Measurements from ENCODE around the gene RBM19.
"Not testable (repeated sequence)": the region's sequence is repeated elsewhere in the genome, so short reads cannot be mapped to it uniquely, and the experiment has no call there.

The RBM19 gene, protein sequence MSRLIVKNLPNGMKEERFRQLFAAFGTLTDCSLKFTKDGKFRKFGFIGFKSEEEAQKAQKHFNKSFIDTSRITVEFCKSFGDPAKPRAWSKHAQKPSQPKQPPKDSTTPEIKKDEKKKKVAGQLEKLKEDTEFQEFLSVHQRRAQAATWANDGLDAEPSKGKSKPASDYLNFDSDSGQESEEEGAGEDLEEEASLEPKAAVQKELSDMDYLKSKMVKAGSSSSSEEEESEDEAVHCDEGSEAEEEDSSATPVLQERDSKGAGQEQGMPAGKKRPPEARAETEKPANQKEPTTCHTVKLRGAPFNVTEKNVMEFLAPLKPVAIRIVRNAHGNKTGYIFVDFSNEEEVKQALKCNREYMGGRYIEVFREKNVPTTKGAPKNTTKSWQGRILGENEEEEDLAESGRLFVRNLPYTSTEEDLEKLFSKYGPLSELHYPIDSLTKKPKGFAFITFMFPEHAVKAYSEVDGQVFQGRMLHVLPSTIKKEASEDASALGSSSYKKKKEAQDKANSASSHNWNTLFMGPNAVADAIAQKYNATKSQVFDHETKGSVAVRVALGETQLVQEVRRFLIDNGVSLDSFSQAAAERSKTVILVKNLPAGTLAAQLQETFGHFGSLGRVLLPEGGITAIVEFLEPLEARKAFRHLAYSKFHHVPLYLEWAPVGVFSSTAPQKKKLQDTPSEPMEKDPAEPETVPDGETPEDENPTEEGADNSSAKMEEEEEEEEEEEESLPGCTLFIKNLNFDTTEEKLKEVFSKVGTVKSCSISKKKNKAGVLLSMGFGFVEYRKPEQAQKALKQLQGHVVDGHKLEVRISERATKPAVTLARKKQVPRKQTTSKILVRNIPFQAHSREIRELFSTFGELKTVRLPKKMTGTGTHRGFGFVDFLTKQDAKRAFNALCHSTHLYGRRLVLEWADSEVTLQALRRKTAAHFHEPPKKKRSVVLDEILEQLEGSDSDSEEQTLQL

DNA sequence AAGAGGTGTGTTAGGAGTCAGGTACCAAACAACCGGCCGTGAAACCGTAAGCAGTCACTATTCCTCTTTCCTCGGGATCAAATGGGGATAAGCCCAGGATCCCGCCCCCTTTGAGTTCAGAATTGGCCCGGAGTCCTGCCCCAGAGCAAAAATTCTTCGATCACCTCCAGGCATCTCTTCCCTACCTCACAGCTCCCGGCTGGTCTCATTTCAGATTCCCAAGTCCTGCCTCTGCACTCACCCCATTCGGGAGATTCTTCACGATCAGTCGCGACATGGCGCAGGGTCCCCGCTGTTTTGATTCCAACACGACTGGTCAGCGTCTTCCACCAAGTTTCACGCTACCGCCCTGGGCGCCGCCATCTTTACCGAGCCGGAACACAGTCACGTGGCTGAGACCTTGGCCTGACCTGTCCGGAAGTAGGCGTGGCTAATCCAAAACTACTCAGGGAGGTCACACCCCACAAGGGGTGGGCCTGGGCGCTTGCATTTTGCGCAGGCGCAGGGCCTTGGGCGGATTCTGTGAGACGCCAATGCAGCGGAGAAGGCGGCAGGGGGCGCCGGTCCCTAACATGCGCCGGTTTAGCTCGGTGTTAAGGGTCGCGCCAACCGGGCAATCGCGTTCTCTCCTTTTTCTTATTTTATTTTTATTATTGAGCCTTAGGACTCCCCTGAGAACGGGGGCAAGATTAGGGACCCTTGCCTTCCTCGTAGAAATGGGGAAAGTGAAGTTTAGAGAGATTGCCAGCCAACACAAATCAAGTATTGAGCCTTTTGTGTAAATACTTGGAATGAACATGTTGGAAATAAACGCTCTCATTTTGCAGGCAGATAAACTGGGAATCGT lies at the start of gene RBM19:
Gene RBM19 (minus strand): TSS at position 375 of the 847 bp plus-strand sequence. CDS start 98 bp downstream, at position 277.
- peak; percentile 99 for DNase-seq

DNA sequence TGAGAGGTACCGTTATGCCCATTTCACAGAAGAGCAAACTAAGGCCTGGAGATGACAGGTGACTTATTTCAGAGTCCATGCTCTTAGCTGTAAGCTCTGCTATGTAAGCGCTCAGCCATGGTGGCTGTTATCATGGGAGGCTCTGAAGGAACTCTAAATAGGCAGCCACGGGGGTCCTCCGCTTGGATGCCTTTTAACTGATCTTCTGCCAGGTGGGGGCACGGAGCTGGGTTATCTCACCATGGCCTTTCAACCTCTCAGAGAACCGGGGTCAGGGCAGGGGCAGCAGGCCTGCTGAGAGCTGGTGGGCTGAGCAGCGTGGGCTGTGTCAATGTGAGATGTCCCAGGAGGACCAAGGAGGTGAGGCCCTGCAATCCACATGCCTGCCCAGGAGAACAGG lies 49.7 kb upstream of the RBM19 start:
- no peak for DNase-seq

DNA sequence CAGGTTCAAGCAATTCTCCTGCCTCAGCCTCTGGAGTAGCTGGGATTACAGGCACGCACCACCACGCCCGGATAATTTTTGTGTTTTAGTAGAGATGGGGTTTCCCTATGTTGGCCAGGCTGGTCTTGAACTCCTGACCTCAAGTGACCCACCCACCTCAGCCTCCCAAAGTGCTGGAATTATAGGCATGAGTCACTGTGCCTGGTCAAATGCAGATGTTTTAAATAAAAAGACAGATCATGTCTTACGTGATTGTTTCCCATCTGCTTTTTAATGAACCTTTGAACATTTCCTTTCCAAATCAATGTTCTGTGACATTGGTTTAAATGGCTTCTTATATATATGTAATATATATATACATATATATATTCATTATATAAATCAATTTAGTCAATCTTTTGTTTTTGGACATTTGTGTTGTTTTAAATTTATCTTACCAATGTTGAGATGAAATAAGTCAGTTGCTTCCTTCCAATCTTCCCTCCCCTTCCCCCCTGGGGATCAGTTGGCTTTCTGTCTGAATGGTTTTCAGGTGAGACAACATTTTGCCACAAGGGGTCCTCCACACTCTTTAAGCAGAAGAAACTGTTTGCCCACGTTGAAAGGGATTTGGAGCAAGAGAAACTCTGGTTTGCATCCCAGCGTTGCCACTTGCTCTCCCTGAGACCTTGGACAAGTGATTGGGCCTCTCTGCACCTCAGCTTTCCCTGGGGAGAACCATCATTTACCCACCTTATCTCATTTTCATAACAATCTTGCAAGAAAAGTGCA lies 47.6 kb upstream of the RBM19 start:
- DNase-seq, result no peak

DNA sequence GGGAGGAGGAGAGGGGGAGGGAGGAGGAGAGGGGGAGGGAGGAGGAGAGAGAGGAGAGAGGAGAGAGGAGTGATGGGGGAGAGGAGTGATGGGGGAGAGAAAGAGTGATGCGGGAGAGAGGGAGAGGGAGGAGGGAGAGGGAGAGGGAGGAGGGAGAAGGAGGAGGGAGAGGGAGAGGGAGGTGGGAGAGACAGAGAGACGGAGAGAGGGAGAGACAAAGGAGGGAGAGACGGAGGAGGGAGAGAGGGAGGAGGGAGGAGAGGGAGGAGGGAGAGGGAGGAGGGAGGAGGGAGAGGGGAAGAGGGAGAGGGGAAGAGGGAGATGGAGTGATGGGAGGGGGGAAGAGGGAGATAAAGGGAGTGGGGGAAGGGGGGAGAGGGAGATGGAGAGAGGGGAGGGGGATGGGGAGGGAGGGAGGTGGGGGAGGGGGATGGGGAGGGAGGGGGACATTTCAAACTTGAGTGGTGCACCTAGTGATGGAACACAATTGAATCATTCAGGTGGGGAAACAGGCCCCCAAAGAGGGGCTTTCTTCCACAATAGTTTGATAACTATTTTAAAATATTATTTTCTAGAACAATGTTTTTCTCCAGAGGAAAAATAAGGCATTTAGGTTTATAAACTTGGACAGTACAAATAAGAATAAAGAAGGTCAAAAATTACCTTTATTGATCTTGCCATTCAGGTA lies 46.8 kb upstream of the RBM19 start:
- DNase-seq, result no peak

DNA sequence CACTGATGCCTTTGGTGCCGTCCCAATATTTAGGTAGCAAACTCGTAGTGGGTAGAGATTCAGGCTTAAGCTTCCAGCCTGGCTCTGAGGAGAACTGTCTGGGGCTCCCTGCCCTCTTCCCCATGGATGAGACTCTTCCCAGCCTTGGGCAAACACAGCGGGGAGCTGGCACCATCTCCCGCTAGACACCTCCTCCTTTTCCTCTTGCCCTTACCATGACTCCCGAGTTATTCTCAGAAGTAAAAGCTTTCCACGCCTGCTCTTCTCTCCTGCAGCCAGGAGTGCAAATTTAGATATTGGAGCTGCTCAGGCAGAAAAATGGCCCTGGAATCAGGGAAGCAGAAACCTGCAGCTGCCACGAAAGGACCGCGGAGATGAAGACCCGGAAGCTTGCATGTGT lies 45.6 kb upstream of the RBM19 start:
- DNase-seq, result no peak

DNA sequence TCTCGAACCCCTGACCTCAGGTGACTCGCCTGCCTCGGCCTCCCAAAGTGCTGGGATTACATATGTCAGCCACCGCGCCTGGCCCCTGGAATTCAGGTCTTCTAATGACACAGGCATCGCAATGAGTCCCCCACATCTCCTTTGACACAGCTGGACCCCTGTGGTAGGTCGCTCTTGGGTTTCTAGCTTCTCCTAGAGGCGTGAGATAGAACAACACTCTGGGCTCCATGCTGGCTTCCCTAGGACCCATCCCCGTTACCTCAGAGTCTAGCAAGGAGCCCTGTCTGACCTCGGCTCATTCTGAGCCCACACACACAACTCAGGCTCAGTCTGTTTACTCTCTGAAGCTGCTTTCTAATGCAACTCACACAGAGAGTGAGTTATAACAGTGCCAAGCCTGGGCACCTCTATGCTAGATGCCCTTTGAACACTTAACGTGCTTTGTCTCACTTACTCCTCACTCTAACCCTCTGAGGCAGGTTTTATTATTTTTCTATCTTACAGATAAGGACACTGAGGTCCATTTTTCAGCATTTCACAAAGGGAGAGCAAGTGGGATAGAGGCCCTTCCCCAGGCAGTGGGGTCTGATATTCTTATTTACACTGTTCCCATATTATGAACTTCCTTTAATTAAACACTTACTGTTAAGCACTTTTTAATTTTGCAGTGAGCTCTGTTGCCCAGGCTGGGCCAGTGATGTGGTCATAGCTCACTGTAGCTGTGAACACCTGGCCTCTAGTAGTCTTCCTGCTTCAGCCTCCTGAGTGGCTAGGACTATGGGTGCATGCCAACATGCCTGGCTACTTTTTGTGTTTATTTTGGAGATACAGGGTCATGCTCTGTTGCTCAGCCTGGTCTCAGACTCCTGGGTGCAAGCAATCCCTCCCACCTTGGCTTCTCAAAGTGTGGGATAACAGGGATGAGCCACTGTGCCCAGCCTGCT lies 40.6 kb upstream of the RBM19 start:
- DNase-seq, result no peak

DNA sequence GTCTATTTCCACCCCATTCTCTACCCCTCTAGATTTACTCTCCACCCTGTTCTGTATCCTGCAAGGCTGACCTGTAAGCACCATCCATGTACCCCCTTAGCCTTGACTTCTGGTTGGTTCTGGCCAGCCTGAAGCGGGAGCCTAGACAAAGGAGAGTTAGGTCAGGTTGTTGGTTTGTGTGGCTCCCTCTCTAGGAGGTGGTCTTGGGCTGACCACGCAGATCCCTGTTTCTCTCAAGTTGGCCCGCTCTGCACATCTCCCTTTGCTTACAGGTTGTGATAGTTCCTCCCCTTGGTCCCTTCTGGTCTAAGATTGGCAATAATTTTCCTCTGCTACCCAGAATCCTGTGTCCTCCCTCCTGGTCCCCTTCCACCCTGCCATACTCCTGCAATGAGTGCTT lies 38.3 kb upstream of the RBM19 start:
- DNase-seq, result no peak

DNA sequence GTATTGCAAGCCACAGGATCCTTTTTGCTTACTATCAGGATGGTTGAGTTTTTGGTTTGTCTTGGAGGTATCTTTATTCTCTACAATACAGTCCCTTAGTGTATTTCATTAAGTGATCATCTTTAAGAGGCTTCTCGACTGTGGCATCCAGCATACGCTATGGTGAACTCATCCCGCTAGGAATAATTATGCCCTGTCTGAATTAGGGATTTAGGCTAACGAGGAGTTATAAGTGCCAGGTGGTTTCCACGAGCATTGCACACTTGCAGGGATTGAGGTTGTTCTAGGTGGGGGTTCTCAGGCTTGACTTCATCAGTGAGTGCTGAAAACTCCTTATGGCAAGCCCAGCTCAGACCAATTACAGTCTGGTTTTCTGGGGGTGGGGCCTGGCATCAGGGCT lies 37.2 kb upstream of the RBM19 start:
- DNase-seq, result no peak

DNA sequence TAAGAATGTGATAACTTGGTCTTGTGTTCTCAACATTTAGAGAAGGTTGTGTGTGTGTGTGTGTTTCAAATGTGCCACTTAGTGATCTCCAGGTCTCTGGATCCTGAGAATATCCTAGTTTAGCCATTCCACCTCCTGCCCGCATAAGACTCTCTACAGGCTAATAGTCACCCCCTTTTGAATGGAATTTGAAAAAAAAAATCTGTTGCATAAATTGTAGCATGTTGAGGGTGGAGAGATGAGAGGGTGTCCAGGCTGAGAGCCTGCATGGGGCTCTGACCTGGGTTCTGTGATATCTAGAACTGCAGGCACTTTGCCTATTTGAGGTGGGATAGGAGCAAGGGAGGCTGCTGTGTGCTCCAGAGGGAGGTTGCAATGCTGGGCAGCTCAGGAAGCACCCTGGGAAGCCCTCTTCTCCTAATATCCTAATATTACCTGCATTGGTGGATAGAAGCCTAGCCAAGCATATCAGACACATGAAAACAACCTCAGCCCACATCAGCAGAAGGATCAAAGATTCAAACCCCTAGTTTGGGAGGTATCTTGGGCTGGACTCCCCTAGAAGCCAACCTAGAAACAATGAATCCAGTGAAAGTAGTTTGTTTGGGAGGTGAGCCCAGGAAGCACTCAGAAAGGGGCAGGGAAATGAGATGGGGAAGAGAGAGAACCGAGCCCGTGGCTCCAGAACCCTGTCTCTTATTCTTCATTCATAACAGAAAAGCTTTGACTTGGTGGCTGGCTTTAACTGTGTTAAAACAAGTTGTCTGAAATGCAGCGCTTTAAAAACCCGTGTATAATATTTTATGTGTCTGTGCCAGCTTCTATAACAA lies 35.6 kb upstream of the RBM19 start:
- DNase-seq, result no peak

DNA sequence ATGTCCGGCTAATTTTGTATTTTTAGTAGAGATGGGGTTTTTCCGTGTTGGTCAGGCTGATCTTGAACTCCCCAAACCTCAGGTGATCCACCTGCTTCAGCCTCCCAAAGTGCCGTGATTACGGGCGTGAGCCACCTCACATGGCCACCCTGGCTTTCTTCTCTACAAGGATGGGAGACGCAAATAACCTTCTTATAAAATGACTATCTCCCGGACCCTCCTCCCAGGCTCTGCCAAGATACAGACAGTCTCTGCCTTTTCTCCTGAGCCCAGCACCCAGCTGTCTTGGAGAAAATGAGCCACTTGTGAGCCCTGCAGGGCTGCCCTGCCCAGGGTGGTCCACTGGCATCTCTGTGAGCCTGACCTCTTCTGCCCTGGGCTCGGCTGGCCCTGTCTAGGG lies 34.7 kb upstream of the RBM19 start:
- DNase-seq, result no peak

DNA sequence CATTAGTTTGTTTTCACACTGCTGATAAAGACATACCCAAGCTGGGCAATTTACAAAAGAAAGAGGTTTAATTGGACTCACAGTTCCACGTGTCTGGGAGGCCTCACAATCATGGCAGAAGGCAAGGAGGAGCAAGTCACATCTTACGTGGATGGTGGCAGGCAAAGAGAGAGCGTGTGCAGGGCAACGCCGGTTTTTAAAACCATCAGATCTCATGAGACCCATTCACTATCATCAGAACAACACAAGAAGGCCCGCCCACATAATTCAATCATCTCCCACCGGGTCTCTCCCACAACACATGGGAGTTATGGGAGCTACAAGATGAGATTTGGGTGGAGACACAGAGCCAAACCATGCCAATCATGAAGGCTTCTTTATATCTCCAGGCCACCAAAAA lies 34.1 kb upstream of the RBM19 start:
- DNase-seq, result not testable (repeated sequence)

DNA sequence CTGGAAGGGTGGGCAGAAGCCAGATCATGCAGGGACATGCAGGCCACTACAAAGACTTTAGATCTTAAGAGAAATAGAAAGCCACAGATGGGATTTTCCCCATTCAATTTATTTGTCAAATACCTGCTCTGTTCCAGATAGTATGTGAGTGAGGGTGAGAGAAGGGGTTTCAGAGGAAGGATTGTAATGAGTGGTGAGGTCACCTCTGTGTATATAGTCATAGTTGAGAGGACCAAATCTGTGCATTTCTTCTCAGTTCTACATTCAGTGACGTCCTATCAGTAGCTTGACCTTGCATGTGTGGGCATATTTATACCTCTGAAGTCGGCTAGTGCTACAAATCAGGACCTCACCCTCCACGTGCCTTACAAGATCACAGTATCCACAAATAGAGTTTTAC lies 31.2 kb upstream of the RBM19 start:
- DNase-seq, result no peak

DNA sequence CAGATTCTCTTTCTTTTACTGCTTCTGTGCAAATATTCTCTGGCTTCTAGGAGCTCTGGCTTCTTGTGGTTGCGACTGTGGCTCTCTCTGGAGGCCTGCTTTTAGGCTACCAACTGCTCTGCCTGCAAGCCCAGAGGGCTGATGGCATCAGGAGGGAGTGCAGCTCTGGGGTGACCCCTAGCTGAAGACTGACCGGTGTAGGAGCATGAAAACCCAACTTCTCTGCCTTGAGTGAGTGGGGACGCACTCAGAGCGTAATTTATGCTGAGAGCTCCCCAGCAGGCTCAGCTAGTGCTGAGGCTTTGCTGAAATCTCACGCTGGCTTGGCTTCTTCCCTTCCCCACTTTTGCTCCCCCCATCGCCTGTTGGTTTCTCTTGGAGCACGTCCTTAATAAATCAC lies 29.9 kb upstream of the RBM19 start:
- DNase-seq, result no peak

DNA sequence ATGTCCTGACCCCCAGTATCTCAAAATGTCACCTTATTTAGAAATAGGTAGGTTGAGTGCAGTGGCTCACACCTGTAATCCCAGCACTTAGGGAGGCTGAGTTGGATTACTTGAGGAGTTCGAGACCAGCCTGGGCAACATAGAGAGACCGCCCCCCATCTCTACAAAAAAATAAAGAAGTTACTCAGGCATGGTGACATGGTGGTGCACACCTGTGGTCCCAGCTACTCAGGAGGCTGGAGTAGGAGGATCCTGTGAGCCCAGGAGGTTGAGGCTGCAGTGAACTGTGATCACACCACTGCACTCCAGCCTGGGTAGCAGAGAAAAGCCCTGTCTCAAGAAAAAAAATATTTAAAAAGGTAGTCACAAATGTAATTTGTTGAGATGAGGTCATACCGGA lies 27.9 kb upstream of the RBM19 start:
- DNase-seq, result no peak

DNA sequence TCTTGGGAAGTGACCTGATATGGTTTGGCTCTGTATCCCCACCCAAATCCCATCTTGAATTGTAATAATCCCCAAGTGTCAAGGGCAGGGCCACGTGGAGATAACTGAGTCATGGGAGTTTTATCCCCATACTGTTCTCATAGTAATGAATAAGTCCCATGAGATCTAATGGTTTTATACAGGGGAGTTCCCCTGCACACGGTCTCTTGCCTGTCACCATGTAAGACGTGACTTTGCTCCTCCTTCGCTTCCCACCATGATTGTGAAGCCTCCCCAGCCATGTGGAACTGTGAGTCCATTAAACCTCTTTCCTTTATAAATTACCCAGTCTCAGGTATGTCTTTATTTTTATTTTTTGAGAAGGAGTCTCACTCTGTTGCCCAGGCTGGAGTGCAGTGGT lies 26.6 kb upstream of the RBM19 start:
- DNase-seq, result not testable (repeated sequence)

DNA sequence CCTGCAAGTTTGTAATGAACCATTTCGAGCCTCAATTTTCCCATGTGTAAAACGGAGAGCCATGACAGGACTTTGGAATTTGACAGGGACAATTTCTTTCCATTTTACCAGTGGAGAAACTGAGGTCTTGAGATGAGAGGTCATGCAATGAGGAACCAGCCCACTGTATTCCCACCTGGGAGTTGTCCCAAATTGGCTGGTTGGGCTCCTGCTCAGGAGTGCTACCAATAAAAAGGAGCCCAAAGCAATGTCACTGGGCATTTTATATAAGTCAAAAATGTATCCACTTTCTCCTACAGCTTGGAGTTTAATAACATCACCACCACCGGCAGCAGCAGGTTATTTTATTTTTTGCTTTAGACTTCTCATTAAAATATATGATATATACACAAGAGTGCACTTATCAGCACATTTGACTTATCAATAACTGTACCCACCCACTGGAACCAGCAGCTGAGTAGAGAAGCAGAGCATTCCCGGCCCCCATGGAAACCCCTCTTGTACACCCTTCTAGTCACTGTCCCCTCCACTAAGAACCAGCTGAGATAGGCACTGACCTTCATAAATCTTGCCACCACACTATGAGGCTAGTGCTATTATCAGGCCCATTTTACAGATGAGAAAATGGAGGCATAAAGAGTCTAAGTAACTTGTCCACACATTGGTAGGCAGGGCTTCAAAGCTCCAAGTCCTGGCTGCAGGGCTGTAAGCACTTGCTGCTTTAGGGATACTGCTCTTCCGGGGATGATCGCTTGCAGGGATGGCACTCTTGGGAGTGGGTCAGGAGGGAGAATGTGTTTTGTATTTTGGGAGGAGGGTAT lies 25.3 kb upstream of the RBM19 start:
- DNase-seq, result no peak

DNA sequence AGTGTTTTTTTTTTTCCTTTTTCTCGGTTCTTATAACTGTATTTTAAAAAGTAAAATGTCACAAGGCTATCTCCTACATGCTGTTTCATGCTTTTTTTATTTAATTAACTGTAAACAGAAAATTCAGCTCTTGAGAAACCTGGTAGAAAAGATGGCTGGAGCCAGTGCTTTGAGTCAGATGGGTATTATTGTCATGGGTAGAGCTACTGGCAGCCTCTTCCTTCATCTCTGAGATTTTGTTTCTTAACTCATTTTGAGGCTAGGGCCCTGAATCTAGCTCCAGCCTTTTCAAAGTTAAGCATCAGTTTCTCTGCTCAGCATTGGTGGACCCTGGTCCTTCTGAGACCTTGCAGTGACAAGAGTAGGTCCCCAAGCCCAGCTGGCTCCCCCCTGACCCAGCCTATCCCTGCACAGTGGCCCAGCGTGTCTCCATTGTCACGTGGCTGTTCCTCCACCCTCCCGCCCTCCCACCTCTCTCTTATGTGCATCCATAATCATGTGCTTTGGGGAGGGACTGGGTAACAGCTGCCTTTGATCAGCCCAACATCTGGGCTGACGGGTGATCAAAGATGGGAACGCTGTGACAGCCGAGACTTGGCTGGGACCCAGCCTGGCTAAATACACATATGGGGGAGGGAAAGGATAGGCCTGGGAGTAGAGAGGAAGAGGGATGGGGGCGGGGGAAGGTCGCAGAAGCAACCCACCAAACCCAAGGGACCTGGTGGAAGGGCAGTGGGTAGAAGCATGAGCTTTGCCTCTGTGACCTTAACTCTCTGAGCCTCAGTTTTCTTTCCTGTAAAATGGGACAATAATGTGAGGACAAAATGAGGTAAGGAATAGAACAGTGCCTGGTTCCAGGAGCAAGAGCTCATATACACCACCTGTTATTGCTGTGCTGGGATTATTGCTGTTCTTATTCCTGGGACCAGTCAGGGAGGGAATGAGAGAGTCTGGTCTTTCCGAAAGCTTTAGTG lies 24.4 kb upstream of the RBM19 start:
- no peak for DNase-seq
